ENCODE data around the gene FBXL2. TPM values are rescaled to one million over a fixed set of nuclear protein-coding genes. Genes with fewer than 3 reads are reported as not detected.

FBXL2 gene
- total and polyA plus RNA-seq, 2 of the 8 experiments (the other 6 are each of a cell fraction or from before 2014, with no cell fraction given), result 3.1 to 5.4 TPM

DNA sequence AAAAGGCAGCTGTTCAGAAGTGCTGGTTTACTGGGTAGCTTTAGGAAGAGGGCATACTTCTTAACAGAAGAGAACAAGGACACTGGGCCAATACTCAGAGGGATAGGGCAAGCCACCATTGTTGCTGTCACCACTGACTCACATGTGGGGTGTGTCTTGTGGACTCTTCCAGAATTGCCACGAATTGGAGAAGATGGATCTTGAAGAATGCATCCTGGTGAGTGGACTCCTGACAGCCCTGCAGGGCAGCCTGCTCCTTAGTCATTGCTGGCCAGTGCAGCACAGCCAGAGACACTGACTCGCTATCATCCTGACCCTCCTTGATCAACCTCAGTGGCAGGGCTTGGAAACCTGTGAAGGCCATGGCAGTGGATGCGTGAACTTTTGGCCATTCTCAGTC is 100.7 kb downstream of the FBXL2 start (continued):
- TF ChIP-seq, protein P1, sequence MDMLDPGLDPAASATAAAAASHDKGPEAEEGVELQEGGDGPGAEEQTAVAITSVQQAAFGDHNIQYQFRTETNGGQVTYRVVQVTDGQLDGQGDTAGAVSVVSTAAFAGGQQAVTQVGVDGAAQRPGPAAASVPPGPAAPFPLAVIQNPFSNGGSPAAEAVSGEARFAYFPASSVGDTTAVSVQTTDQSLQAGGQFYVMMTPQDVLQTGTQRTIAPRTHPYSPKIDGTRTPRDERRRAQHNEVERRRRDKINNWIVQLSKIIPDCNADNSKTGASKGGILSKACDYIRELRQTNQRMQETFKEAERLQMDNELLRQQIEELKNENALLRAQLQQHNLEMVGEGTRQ (IDR thresholded peaks at IDR 0.05; ENCODE audit: low read length), result no peak

All from H1 (cell line).